GM21576 (cell line): ENCODE data around the gene LYSET.
A peak's percentile ranks its signal among the peaks of the same experiment; 100 is the strongest.
"Not testable (repeated sequence)": the region's sequence is repeated elsewhere in the genome, so short reads cannot be mapped to it uniquely, and the experiment has no call there.

Experiments used
- ATAC-seq: cut with Tn5 transposase; IDR thresholded peaks from one replicate; pipeline ENCODE4 v1.9.1; 2021; ENCODE audit warnings: mild to moderate bottlenecking, moderate library complexity; ENCODE audit not compliant: unreplicated experiment

LYSET gene

DNA sequence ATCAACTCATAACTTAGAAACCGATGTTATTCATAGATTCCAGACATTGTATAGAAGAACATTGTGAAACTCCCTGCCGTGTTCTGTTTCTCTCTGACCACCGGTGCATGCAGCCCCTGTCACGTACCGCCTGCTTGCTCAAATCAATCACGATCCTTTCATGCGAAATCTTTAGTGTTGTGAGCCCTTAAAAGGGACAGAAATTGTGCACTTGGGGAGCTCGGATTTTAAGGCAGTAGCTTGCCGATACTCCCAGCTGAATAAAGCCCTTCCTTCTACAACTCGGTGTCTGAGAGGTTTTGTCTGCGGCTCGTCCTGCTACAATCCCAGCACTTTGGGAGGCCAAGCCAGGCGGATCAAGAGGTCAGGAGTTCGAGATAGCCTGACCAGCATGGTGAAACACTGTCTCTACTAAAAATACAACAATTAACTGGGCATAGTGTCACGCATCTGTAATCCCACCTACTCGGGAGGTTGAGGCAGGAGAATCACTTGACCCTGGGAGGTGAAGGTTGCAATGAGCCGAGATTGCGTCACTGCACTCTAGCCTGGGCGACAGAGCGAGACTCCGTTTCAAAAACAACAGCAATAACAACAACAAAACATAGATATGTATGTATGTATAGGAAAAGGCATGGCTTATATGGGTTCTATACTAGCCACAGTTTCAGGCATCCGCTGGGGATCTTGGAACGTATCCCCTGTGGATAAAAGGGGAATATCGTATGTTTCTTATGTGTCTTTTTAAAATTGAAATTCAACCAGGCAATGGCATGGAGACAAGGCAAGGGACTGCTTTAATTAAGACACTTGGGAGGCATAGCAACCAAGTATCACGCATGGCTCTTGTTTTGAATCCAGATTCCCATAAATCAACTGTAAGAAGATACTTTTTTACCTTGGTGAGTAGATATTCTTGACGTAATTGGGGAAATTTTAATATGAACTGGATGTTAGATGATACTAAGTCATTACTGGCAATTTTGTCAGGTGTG, 19.5 kb upstream of the LYSET start:
- ATAC-seq, result not testable (repeated sequence)

DNA sequence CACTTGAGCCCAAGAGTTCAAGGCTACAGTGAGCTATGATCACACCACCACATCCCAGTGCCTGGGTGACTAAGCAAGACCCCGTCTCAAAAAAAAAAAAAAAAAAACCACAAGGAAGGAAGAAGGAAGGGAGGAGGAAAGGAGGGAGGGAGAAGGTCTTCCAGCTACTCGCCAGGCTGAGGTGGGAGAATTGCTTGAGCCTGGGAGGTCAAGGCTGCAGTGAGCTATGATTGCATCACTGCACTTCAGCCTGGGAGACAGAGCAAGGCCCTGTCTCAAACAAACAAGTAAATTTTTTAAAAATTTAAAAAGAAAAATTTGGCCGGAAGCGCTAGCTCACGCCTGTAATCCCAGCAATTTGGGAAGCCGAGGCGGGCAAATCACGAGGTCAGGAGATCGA, 16.5 kb upstream of the LYSET start:
- not testable (repeated sequence) for ATAC-seq

DNA sequence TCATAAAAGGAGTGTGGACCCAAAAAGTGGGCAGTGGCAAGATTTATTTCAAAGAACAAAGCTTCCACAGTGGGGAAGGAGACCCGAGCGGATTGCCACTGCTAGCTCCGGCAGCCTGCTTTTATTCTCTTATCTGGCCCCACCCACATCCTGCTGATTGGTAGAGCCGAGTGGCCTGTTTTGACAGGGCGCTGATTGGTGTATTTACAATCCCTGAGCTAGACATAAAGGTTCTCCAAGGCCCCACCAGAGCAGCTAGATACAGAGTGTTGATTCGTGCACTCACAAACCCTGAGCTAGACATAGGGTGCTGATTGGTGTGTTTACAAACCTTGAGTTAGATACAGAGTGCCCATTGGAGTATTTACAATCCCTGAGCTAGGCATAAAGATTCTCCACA, 15.5 kb upstream of the LYSET start:
- ATAC-seq, result not testable (repeated sequence)

DNA sequence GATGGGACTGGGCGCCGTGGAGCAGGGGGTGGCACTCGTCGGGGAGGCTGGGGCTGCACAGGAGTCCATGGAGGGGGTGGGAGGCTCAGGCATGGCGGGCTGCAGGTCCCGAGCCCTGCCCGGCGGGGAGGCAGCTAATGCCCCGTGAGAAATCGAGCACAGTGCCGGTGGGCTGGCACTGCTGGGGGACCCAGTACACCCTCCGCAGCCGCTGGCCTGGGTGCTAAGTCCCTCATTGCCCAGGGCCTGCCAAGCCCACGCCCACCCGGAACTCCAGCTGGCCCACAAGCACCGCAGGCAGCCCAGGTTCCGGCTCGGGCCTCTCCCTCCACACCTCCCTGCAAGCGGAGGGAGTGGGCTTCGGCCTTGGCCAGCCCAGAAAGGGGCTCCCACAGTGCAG, 15.0 kb upstream of the LYSET start:
- not testable (repeated sequence) for ATAC-seq

DNA sequence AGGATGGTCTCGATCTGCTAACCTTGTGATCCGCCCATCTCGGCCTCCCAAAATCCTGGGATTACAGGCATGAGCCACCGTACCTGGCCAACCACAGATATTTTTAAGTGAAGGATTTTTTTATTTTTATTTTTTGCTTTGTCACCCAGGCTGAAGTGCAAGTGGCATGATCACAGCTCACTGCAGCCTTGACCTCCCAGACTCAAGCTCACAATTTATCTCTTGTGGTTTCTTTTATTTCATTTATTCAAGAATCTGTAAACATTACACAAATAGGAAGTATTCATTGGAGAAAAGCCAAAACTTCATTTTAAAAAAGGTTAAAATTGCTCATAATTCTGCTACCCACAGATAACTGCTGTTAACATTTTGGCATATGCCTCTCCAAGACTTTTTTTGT, 13.7 kb upstream of the LYSET start:
- no peak for ATAC-seq

DNA sequence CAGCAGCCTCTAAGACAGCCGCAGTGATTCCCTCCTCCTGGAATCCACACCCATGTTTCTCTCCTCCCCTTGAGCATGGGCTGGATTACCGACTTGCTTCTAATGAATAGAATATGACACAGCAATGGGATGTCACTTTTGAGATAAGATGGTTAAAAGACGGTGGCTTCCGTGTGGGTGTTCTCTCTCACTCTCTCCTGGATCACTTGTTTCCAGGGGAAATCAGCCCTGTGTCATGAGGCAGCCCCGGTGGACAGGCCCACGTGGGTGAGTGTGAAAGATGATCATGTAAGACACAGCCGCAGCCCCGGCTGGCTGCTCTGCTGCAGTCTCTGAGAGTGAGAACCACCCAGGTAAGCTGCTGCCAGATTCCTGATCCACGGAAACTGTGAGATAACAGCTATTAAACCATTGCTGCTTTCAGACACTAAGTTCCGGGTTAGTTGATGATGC, 11.1 kb upstream of the LYSET start:
- ATAC-seq, result no peak

DNA sequence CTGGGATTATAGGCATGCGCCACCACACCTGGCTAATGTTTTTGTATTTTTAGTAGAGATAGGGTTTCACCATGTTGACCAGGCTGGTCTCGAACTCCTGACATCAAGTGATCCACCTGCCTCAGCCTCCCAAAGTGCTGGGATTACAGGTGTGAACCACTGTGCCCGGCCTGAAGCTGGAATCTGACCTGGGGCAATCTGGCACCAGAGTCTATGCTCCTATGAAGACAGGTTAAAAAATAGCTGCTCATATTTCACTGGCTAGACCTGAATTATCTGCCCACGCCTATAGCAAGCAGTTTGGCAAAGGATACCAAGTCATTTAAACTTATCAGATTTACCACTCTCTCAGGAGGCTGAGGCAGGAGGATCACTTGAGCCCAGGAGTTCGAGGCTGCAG, 10.4 kb upstream of the LYSET start:
- not testable (repeated sequence) for ATAC-seq

DNA sequence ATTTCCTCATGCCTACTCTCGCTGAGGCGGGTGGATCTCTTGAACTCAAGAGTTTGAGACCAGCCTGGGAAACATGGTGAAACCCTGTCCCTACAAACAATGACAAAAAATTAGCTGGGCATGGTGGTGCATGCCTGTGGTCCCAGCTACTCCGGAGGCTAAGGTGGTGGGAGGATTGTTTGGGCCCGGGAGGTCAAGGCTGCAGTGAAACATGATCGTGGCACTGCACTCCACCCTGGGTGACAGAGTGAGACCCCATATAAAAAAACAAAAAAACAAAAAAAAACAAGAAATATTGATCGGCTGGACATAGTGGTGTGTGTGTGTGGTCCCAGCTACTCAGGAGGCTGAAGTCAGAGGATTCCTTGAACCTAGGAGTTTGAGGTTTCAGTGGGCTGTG, 9.6 kb upstream of the LYSET start:
- ATAC-seq, result no peak

DNA sequence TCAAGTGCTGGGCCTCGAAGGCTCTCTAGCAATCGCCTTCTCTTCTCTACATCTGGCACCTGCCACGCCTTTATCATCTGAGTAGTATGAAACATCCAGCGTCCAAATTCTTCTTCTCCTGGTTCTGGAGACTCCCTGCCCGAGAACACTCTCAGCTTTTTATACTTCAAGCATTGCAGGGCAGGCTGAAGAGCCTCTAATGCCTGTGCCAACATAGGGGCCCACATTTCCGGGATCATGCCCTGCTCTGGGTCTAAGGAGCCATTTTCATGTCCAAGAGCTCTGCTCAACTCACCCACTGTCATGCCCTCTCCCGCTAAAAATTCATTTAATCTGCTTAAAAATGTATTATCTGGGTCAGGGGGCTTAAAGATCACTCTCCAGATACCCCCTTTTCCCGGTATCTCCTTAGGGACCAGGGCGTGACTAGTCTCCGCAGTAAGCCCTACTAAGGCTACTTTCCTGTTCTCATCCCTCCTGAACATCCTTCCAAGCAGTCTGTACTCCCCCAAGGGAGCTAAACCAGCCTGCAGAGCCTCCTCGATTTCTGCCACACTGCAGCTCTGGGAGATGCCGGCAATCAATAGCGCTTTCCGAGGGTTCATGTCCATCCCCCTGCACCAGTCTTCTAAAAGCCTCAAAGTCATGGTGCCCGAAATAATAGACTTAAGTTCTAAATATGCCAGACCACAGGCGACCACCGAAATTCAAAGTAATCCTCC, 1.4 kb upstream of the LYSET start:
- ATAC-seq, result no peak

DNA sequence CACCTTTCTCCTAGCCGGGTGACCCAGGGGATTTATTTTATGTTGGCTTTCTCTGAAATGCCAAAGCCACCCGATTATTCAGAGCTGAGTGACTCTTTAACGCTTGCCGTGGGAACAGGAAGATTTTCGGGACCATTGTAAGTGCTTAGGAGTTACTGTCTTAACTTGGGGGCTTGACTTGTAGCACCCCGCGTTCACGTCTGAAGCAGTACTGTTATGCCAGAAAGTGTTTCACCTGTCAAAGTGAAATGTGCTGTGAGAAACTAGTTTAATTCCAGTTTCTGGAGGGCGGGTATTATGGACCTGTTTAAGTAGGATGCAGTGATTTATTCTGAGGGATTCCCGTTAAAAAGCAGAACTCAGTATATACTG, 218 bp downstream of the LYSET start:
- peak; percentile 3 for ATAC-seq

DNA sequence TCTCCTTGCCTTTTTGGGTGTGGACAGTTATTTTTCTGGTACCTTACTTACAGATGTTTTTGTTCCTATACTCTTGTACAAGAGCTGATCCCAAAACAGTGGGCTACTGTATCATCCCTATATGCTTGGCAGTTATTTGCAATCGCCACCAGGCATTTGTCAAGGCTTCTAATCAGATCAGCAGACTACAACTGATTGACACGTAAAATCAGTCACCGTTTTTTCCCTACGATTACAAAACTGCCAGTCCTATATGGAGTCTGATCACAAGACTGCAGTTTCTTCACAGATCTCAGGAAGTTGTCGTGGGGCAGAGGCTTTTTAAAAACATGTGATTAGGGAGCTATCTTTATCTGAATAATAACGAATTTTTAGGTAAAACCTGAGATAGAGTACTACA, 1.3 kb downstream of the LYSET start:
- ATAC-seq, result no peak

DNA sequence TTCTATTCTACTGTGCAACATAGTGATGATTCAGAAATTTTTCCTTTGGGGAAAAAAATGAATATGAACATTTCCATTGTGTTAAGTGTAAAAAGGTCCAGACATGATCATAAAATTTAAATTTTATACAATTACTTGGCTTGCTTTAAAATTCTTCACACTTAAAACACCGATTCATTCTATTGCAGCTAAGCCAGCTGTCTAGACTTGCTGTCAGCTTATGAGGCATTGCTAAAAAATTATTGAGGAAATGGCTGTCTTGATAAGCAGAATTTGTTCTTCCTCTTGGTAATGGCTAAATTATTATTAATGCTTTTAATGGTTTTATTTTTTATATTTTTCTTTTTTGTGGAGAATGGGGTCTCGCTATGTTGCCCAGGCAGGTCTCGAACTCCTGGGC, 1.8 kb downstream of the LYSET start:
- ATAC-seq, result no peak

DNA sequence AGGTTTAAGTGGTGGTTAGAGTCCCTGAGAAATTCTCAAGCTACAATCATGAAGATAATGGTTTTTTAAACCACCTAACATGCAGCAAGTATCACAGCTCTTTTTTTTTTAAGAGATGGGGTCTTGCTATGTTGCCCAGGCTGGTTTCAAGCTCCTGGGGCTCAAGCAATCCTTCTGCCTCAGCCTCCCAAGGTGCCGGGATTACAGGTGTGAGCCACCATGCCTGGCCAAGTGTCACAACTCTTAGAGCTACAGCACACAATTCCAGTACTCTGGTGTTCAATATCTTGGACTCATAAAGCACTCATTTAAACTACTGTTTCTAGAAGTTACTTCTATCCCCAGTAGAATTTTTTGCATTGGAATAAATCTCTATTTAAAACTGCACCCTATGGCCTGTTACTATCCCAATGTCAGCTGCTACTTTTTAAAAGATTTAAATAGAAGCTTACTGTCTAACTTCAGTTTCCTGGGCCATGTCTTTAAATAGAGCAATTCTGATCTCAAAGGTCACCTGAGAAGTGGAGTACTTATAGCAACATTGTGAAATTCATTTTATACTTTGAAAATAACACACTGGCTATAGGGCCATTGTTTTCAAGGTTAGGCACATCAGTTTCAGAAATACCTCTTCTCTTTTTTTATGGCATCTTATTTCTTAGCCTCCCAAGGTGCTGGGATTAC, 10.3 kb downstream of the LYSET start:
- no peak for ATAC-seq

DNA sequence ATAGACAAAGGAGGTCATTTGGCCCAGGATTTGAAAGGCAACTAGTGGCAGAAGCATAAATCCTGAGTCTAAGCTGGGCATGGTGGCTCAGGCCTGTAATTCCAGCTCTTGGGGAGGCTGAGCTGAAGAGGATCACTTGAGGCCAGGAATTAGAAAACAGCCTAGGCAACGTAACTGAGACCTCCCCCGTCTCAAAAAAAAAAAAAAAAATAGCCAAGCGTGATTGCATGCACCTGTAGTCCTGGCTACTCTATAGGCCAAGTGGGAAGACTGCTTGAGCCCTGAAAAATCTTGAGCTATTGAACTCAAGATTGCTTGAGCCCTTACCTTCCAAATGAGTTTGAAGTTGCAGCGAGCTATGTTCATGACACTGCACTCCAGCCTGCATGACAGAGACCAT, 13.9 kb downstream of the LYSET start:
- ATAC-seq, result no peak

DNA sequence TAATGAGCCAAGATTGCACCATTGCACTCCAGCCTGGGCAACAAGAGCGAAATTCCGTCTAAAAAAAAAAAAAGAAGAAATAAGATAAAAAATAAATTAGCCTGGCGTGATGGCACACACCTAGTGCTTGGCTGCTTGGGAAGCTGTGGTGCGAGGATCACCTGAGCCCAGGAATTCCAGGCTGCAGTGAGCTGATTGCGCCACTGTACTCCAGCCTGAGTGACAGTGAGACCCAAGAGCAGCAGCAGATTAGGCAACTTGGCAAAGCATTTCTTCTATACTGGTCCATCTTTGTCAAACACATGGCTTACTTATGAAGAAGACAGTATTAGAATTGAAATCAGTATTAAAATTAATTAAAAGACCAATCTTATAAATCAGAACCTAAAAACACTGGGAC, 15.4 kb downstream of the LYSET start:
- no peak for ATAC-seq

DNA sequence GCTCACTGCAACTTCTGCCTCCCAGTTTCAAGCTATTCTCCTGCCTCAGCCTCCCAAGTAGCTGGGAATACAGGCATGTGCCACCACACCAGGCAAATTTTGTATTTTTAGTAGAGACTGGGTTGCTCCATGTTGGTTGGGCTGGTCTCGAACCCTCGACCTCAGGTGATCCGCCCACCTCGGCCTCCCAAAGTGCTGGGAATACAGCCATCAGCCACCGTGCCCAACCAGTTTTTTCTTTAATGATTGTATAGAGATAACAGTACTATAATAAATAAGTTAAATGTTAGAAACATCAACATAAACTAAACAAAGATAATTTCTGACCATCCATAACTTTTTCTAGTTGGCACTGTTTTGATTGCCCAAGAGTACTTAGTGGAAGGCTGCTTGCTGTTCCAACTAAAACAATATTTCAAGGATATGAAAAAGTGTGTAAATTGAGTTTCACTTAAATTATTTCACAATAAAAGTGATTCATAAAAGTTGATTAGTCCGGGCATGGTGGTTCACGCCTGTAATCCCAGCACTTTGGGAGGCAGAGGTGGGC, 16.1 kb downstream of the LYSET start:
- ATAC-seq, result no peak

DNA sequence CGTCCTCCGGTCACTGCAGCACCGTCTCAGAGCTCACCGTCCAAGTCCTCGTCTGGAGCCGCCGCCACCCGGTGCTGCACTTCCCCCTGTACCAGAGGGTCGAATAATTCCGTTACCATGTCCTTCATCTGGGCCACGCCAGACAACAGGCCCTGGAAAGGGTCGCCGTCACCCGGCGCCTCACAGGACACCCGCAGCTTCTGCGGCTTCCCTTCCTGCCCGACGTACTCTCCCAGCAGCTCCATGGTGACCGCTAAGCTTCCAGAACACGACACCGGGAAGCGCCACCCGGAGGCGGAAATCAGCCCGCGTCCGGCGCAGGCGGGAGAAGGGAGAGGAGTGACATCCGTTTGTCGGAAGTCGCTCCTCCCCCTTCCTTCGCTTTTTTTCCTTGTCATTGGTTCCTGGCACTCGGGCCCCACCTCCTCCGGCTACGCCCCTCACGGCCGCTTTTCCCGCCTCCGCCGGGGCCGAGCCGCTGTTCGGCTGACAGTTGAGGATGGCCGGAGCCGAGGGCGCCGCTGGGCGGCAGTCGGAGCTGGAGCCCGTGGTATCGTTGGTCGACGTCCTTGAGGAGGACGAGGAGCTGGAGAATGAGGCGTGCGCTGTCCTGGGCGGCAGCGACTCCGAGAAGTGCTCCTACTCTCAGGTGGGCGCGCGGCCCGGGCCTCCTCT, 21.8 kb downstream of the LYSET start, which contains the start of the genes GON7 and UBR7:
TSS of gene GON7 (minus strand) at position 273 of the 675 bp plus-strand sequence. CDS start at position 245, 28 bp downstream.
TSS of gene UBR7 (plus strand) at position 464 of the 675 bp plus-strand sequence. CDS start at position 500, 36 bp downstream.
- peak; percentile 86 for ATAC-seq

DNA sequence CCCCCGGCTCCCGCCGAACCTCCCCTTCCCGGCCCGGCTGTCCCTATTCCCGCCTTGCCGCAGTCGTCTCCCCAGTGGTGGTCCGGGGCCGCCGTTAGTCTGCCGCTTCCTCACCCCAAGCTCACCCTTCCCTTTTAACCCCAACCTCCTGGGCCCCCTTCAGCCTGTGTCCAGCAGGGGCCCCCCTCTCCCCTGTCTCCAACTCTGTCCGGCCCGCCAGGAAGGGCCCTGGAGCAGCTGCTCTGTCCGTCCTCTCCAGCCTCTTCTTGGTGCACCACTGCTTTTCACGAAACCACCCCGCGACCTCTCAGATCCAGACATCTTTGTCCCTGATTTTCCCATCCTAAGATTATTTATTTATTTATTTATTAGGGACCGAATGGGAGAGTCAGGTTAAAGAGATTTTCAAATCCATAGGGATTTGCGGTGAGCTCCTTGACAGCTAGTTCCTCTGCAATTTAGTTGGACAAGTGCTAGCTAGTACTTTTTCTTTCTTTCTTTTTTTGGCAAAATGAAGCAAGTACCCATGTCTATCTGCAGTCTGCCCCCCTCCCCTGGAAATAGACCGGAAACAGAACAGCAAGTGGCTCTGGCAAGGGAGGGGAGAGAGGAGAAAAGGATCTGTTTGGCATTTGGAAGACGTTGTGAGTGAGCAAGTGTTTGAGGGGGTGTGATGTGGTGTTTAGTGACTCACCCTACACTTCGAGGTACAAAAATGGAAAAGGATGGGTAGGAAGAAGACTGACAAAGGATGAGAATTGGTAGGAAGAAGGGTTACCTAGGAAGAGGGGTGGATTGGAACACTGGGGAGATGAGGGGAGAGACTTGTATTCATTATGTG, 22.6 kb downstream of the LYSET start:
- ATAC-seq, result peak; percentile 40

DNA sequence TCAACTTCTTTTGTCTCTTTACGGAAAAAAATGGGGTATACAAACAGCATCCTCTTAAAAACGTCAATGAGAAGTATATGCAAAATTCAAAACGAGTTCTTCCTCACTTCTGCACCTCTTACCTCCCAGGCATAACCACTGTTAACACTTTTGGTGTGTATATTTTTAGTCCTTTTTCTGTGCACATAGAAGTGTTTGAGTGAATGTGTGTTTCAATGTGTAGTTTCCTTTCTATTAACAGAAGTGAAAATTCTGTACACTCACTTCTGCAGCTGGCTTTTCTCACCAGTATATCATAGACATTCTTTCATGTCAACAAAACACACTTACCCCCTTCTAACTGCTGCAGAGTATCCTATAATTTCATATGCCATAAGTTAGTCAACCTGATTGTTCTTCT, 27.3 kb downstream of the LYSET start:
- peak; percentile 70 for ATAC-seq
